HG03064 (cell line): ENCODE results near the gene PCBP4.

Experiments
- ATAC-seq: cut with Tn5 transposase; IDR thresholded peaks from one replicate; pipeline ENCODE4 v1.9.1; 2021; ENCODE audit warnings: low read depth; ENCODE audit not compliant: unreplicated experiment

PCBP4 gene

GRCh38 chr3:51974963-51975851 lies 8.0 kb upstream of the PCBP4 start, which contains the start of gene ABHD14A:
ABHD14A (plus strand) TSS chr3:51975064; CDS start chr3:51975136, 72 bp downstream.
- ATAC-seq = peak; percentile 54

- ATAC-seq = no peak
Measured at GRCh38 chr3:51974277-51974962, 7.2 kb upstream of the PCBP4 start.

GRCh38 chr3:51971350-51971749 lies 4.1 kb upstream of the PCBP4 start:
- no peak for ATAC-seq

- ATAC-seq = no peak
Measured at GRCh38 chr3:51970606-51971300, 3.5 kb upstream of the PCBP4 start.

- ATAC-seq = no peak
Measured at GRCh38 chr3:51969841-51970240, 2.6 kb upstream of the PCBP4 start.

GRCh38 chr3:51968883-51969678 lies 1.8 kb upstream of the PCBP4 start:
- no peak for ATAC-seq

GRCh38 chr3:51968170-51968775 lies 1.0 kb upstream of the PCBP4 start:
- no peak for ATAC-seq

GRCh38 chr3:51966922-51967383 lies 301 bp downstream of the PCBP4 start:
- no peak for ATAC-seq

- ATAC-seq = no peak
Measured at GRCh38 chr3:51966486-51966885, 768 bp downstream of the PCBP4 start.

GRCh38 chr3:51966016-51966415 lies 1.2 kb downstream of the PCBP4 start:
- no peak for ATAC-seq

GRCh38 chr3:51964521-51964920 lies 2.7 kb downstream of the PCBP4 start:
- no peak for ATAC-seq

GRCh38 chr3:51963951-51964451 lies 3.3 kb downstream of the PCBP4 start:
- no peak for ATAC-seq

- ATAC-seq = no peak
Measured at GRCh38 chr3:51962854-51963530, 4.3 kb downstream of the PCBP4 start.

- ATAC-seq = no peak
Measured at GRCh38 chr3:51961602-51962569, 5.4 kb downstream of the PCBP4 start.

- no peak for ATAC-seq
Measured at GRCh38 chr3:51961011-51961410, 6.2 kb downstream of the PCBP4 start.

GRCh38 chr3:51960386-51960785 lies 6.9 kb downstream of the PCBP4 start:
- no peak for ATAC-seq

GRCh38 chr3:51959651-51960050 lies 7.6 kb downstream of the PCBP4 start:
- ATAC-seq = no peak
